Measurements from ENCODE around the gene CFL1.

The CFL1 gene

DNA sequence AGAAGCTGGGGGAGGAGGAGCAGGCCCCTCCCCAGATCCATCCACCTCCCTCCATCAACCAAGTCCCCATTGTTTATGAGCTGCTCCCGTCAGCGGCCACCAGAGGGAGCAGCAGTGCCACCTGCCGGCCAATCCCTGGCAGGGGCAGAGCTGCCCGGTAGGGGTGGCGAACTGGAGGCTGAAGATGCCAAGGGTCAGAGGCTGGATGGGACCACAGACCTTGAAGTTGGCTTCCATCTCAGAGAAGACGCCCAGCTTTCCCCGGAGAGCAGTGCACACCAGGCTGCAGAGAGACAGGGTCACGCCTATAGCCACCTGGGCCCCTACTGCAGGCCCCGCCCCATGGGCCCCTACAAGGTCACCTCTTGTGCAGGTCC is 26.7 kb upstream of the CFL1 start:
- DNase-seq: peak; percentile 77 to 88 (median 84)
- CTCF ChIA-PET: interaction anchor here (0.6 to 11.9 kb wide), 42 partner anchors 9 to 789 kb away, joined by 3 to 168 read pairs (median 5); partner anchors contain the start of genes CFL1, EFEMP2, FOSL1 and KAT5
- Histone ChIP-seq H3K9me3 (ENCODE audit: control extremely low read depth in 1 of 5, control insufficient read depth in 4 of 5, insufficient read depth in 2 of 5, low read depth in 1 of 5, low read length in 4 of 5) (no peaks in the 10 kb centered on the region), H3K36me3 (ENCODE audit: control insufficient read depth in 4 of 4, insufficient read depth in 4 of 4, low read length in 3 of 4) (peaks cover 7 to 58% (median 44%) of the 10 kb centered on the region in 4 experiments), H3K4me3 (ENCODE audit: control insufficient read depth in 1 of 7, extremely low read depth in 1 of 7, insufficient read depth in 4 of 7, low read depth in 2 of 7, low read length in 6 of 7) (no peak overlapping the region), H3K4me1 (ENCODE audit: control extremely low read depth in 1 of 4, control insufficient read depth in 4 of 4, insufficient read depth in 4 of 4, low read length in 3 of 4) (peaks cover 3 to 56% (median 41%) of the 10 kb centered on the region in 4 experiments), H3K27ac (ENCODE audit: insufficient read depth in 1 of 2, low read depth in 1 of 2, low read length in 2 of 2, poor library complexity in 1 of 2, severe bottlenecking in 2 of 2) (no peak overlapping the region), H3K27me3 (replicated peaks in 2 of 5; ENCODE audit: control insufficient read depth in 4 of 5, insufficient read depth in 5 of 5, low read length in 4 of 5) (no peaks in the 10 kb centered on the region)
- WGBS (ENCODE audit: insufficient coverage): 25% methylated on average over 9 of the region's 9 CpGs
- POLR2A ChIA-PET: interaction anchor here (0.9 to 2.0 kb wide), 4 partner anchors 9 to 118 kb away, joined by 3 to 11 read pairs (median 4); partner anchors contain the start of genes BANF1, CFL1 and FOSL1

DNA sequence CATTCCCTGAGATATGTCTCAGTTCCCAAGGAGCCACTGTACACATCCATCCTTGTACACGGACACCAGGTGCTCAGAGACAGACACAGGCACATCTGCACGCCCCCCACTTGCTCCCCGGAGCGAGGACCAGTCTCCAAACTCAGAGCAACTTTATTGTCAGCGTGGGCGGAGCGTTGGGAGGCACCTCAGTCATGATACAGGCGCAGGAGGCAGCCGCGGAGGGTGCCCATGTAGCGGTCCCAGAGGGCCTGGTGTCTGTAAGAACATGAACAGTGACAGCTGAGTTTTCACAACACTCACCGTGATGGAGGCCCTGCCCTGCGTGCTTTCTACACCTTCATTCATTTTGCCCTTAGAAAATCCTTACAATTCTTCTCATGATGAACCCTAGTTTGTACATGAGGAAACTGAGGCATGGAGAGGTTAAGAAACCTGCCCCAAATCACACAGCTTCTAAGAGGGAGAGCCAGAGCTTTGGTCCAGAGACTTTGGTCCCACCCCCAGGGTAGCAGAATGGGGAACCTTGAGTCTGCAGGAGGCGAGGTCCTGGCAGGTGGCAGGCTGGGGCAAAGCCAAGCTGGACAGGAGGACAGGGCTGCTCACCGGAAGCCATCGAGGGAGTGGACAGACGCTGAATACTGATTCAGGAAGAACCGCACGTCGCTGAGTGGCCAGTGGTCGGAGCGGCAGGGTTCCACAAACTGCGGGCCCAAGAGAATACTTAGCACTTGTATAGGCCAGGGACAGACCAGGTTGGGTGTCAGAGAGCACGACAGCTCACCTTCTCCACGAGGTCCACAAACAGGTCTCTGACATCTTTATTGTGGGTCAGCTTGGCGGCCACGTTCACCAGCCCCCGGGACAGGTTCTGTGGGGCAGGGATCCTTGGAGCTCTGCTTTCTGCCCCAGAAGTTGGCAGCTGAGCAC is 26.1 kb upstream of the CFL1 start:
- DNase-seq: no peak
- H3K4me3 ChIP-seq (ENCODE audit: control insufficient read depth in 1 of 7, extremely low read depth in 1 of 7, insufficient read depth in 4 of 7, low read depth in 2 of 7, low read length in 6 of 7): no peak overlapping the region
- POLR2A ChIA-PET: interaction anchor here (0.9 to 2.0 kb wide), 4 partner anchors 10 to 119 kb away, joined by 3 to 11 read pairs (median 4); partner anchors contain the start of genes BANF1, CFL1 and FOSL1
- H3K36me3 ChIP-seq (ENCODE audit: control insufficient read depth in 4 of 4, insufficient read depth in 4 of 4, low read length in 3 of 4): peaks cover 7 to 58% (median 44%) of the 10 kb centered on the region in 4 experiments
- CTCF ChIA-PET: interaction anchor here (0.5 to 11.9 kb wide), 42 partner anchors 8 to 788 kb away, joined by 3 to 168 read pairs (median 5); partner anchors contain the start of genes CFL1, EFEMP2, FOSL1 and KAT5
- no peak overlapping the region for H3K27ac ChIP-seq (ENCODE audit: insufficient read depth in 1 of 2, low read depth in 1 of 2, low read length in 2 of 2, poor library complexity in 1 of 2, severe bottlenecking in 2 of 2)
- H3K4me1 ChIP-seq (ENCODE audit: control extremely low read depth in 1 of 4, control insufficient read depth in 4 of 4, insufficient read depth in 4 of 4, low read length in 3 of 4): peaks cover 0 to 55% (median 41%) of the 10 kb centered on the region in 4 experiments
- H3K27me3 ChIP-seq (replicated peaks in 2 of 5; ENCODE audit: control insufficient read depth in 4 of 5, insufficient read depth in 5 of 5, low read length in 4 of 5): no peaks in the 10 kb centered on the region
- 92% methylated on average over 25 of the region's 28 CpGs for WGBS (ENCODE audit: insufficient coverage)
- H3K9me3 ChIP-seq (ENCODE audit: control extremely low read depth in 1 of 5, control insufficient read depth in 4 of 5, insufficient read depth in 2 of 5, low read depth in 1 of 5, low read length in 4 of 5): no peaks in the 10 kb centered on the region

DNA sequence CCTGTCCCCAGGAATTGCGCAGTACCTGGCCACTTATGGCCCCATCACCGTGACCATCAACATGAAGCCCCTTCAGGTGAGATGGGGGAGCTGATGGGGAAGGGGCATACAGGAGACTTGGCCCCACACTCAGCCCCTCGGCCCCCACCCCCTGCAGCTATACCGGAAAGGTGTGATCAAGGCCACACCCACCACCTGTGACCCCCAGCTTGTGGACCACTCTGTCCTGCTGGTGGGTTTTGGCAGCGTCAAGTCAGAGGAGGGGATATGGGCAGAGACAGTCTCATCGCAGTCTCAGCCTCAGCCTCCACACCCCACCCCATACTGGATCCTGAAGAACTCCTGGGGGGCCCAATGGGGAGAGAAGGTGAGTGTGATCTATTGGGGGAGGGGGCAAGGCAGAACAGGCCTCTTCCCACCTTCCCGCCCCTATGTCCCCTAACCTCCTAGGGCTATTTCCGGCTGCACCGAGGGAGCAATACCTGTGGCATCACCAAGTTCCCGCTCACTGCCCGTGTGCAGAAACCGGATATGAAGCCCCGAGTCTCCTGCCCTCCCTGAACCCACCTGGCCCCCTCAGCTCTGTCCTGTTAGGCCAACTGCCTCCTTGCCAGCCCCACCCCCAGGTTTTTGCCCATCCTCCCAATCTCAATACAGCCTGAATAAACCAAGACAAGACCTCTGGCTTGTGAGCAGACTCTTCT is 25.2 kb upstream of the CFL1 start:
- no peaks in the 10 kb centered on the region for H3K9me3 ChIP-seq (ENCODE audit: control extremely low read depth in 1 of 5, control insufficient read depth in 4 of 5, insufficient read depth in 2 of 5, low read depth in 1 of 5, low read length in 4 of 5)
- peaks cover 0 to 51% (median 39%) of the 10 kb centered on the region in 4 experiments for H3K4me1 ChIP-seq (ENCODE audit: control extremely low read depth in 1 of 4, control insufficient read depth in 4 of 4, insufficient read depth in 4 of 4, low read length in 3 of 4)
- POLR2A ChIA-PET: no interaction called here
- H3K27ac ChIP-seq (ENCODE audit: insufficient read depth in 1 of 2, low read depth in 1 of 2, low read length in 2 of 2, poor library complexity in 1 of 2, severe bottlenecking in 2 of 2): no peak overlapping the region
- H3K27me3 ChIP-seq (replicated peaks in 2 of 5; ENCODE audit: control insufficient read depth in 4 of 5, insufficient read depth in 5 of 5, low read length in 4 of 5): no peaks in the 10 kb centered on the region
- H3K4me3 ChIP-seq (ENCODE audit: control insufficient read depth in 1 of 7, extremely low read depth in 1 of 7, insufficient read depth in 4 of 7, low read depth in 2 of 7, low read length in 6 of 7): no peak overlapping the region
- H3K36me3 ChIP-seq (ENCODE audit: control insufficient read depth in 4 of 4, insufficient read depth in 4 of 4, low read length in 3 of 4): peaks cover 7 to 58% (median 44%) of the 10 kb centered on the region in 4 experiments
- CTCF ChIA-PET: interaction anchor here (0.8 to 11.9 kb wide), 14 partner anchors 11 to 177 kb away, joined by 3 to 168 read pairs (median 16); partner anchors contain the start of genes CFL1, EFEMP2, FOSL1 and MUS81
- 98% methylated on average over 8 of the region's 13 CpGs for WGBS (ENCODE audit: insufficient coverage)
- DNase-seq: no peak

DNA sequence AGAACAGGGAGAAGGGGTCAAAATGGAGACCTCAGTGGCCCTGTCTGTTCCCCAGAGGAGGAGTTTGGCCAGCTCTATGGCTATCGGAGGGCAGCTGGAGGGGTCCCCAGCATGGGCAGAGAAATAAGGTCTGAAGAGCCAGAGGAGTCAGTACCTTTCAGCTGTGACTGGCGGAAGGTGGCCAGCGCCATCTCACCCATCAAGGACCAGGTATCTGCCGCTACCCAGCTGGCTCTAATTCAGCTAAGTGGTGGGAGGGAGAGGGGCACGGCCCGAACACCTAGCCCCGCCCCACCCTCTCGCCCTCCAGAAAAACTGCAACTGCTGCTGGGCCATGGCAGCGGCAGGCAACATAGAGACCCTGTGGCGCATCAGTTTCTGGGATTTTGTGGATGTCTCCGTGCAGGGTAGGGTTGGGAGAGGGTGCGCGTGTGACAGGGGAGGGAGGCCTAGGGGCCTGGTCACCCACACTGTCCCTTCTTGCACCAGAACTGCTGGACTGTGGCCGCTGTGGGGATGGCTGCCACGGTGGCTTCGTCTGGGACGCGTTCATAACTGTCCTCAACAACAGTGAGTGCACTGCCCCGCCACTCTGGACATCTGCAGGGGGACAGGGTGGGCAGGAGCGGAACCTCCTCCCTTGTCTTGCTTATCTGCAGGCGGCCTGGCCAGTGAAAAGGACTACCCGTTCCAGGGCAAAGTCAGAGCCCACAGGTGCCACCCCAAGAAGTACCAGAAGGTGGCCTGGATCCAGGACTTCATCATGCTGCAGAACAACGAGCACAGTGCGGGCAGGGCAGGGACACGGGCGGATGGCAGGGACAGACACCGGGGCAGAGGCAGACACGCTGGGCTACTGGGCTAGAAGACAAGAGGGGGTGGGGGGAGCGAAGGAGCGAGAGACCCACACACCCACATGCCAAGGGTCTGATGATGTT is 24.4 kb upstream of the CFL1 start:
- Histone ChIP-seq H3K36me3 (ENCODE audit: control insufficient read depth in 4 of 4, insufficient read depth in 4 of 4, low read length in 3 of 4) (peaks cover 7 to 56% (median 44%) of the 10 kb centered on the region in 4 experiments), H3K4me1 (ENCODE audit: control extremely low read depth in 1 of 4, control insufficient read depth in 4 of 4, insufficient read depth in 4 of 4, low read length in 3 of 4) (peaks cover 0 to 47% (median 32%) of the 10 kb centered on the region in 4 experiments), H3K9me3 (ENCODE audit: control extremely low read depth in 1 of 5, control insufficient read depth in 4 of 5, insufficient read depth in 2 of 5, low read depth in 1 of 5, low read length in 4 of 5) (no peaks in the 10 kb centered on the region), H3K27me3 (replicated peaks in 2 of 5; ENCODE audit: control insufficient read depth in 4 of 5, insufficient read depth in 5 of 5, low read length in 4 of 5) (no peaks in the 10 kb centered on the region), H3K27ac (ENCODE audit: insufficient read depth in 1 of 2, low read depth in 1 of 2, low read length in 2 of 2, poor library complexity in 1 of 2, severe bottlenecking in 2 of 2) (no peak overlapping the region), H3K4me3 (ENCODE audit: control insufficient read depth in 1 of 7, extremely low read depth in 1 of 7, insufficient read depth in 4 of 7, low read depth in 2 of 7, low read length in 6 of 7) (no peak overlapping the region)
- 94% methylated on average over 26 of the region's 30 CpGs for WGBS (ENCODE audit: insufficient coverage)
- ChIA-PET CTCF (interaction anchor here (0.7 to 11.9 kb wide), 11 partner anchors 6 to 257 kb away, joined by 3 to 168 read pairs (median 7); partner anchors contain the start of genes CCDC85B, CFL1, EFEMP2 and FIBP), POLR2A (interaction anchor here (0.6 kb wide), 1 partner anchor 56 kb away, joined by 8 read pairs; no protein-coding TSS in a partner anchor)
- DNase-seq: no peak

DNA sequence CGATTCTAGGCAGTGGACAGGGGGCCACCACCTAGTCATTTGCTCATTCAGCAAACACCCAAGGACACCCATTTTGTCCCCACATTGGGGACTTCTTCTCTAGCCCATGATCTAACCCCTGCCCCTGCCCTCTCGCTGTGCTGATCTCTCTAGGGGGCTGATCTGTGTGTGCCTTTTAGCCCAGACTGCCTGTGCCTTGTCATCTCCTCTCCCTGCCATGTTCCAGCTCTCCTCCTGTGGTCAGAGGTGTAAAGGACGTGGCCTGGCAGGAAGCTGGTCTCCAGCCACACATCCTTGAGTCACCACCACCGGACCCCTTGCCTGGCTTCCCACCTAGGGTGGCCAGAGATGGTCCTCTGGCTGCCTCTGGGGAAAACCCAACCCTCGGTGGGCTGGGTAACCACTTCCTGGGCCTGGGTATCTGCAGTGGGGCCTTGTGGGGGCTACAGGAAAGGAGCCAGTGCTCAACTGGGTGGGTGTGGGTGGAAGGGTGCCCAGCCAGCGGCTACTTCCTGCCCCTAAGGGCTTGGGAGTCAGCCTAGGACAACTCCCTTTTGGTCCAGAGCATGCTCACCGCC is 23.0 kb upstream of the CFL1 start:
- Histone ChIP-seq H3K4me3 (ENCODE audit: control insufficient read depth in 1 of 7, extremely low read depth in 1 of 7, insufficient read depth in 4 of 7, low read depth in 2 of 7, low read length in 6 of 7) (peak overlapping the region in 4 of 7 experiments; percentile 1 to 72 (median 29)), H3K27ac (ENCODE audit: insufficient read depth in 1 of 2, low read depth in 1 of 2, low read length in 2 of 2, poor library complexity in 1 of 2, severe bottlenecking in 2 of 2) (peak overlapping the region in 1 of 2 experiments; percentile 4), H3K36me3 (ENCODE audit: control insufficient read depth in 4 of 4, insufficient read depth in 4 of 4, low read length in 3 of 4) (peaks cover 7 to 45% (median 33%) of the 10 kb centered on the region in 4 experiments), H3K4me1 (ENCODE audit: control extremely low read depth in 1 of 4, control insufficient read depth in 4 of 4, insufficient read depth in 4 of 4, low read length in 3 of 4) (peaks cover 0 to 45% (median 29%) of the 10 kb centered on the region in 4 experiments), H3K9me3 (ENCODE audit: control extremely low read depth in 1 of 5, control insufficient read depth in 4 of 5, insufficient read depth in 2 of 5, low read depth in 1 of 5, low read length in 4 of 5) (no peaks in the 10 kb centered on the region), H3K27me3 (replicated peaks in 2 of 5; ENCODE audit: control insufficient read depth in 4 of 5, insufficient read depth in 5 of 5, low read length in 4 of 5) (no peaks in the 10 kb centered on the region)
- ChIA-PET POLR2A (interaction anchor here (0.6 to 2.2 kb wide), 2 partner anchors 9 to 328 kb away, joined by 3 to 6 read pairs; partner anchors contain the start of gene CCDC85B), CTCF (interaction anchor here (1.0 to 11.9 kb wide), 10 partner anchors 8 to 241 kb away, joined by 3 to 168 read pairs (median 4); partner anchors contain the start of genes CCDC85B, EFEMP2, FIBP and MUS81)
- DNase-seq: no peak
- 43% methylated on average over 6 of the region's 7 CpGs for WGBS (ENCODE audit: insufficient coverage)

Measured in common myeloid progenitor, CD34-positive (primary cell).